HCT116 (cell line): Measurements from ENCODE around the gene GPR31. TPM values are rescaled to one million over a fixed set of nuclear protein-coding genes. Genes with fewer than 3 reads are reported as not detected.

Experiments used
- ATF3 ChIP-seq: IDR thresholded peaks from 2 replicates; pipeline ENCODE4 v1.6.1; 2012
- CBX3 ChIP-seq: IDR thresholded peaks from 2 replicates; pipeline ENCODE4 v1.6.1; 2012; ENCODE audit warnings: low read depth
- CEBPB ChIP-seq: IDR thresholded peaks from 2 replicates; pipeline ENCODE4 v1.6.1; 2012; ENCODE audit warnings: low read depth
- EGR1 ChIP-seq: IDR thresholded peaks from 2 replicates; pipeline ENCODE4 v1.6.1; 2012; ENCODE audit warnings: low read depth
- ELF1 ChIP-seq: IDR thresholded peaks from 2 replicates; pipeline ENCODE4 v1.6.1; 2012; ENCODE audit warnings: low read depth, borderline replicate concordance
- EZH2phosphoT487 ChIP-seq: fragments of 200-600 bp; IDR thresholded peaks from 2 replicates; pipeline ENCODE4 v1.6.1; 2018; ENCODE audit warnings: antibody characterized with exemption, borderline replicate concordance
- FOSL1 ChIP-seq: IDR thresholded peaks from 2 replicates; pipeline ENCODE4 v1.6.1; 2012; ENCODE audit warnings: low read depth
- JUND ChIP-seq: IDR thresholded peaks from 2 replicates; pipeline ENCODE4 v1.6.1; 2012
- RAD21 ChIP-seq: IDR thresholded peaks from 2 replicates; pipeline ENCODE4 v1.6.1; 2012; ENCODE audit warnings: low read depth, mild to moderate bottlenecking
- REST ChIP-seq: IDR thresholded peaks from 2 replicates; pipeline ENCODE4 v1.6.1; 2012; ENCODE audit warnings: low read depth
- SP1 ChIP-seq: IDR thresholded peaks from 2 replicates; pipeline ENCODE4 v1.6.1; 2012; ENCODE audit warnings: low read depth
- SRF ChIP-seq: IDR thresholded peaks from 2 replicates; pipeline ENCODE4 v1.6.1; 2012; ENCODE audit warnings: low read depth
- TCF7L2 ChIP-seq: IDR thresholded peaks from 2 replicates; pipeline ENCODE4 v1.7.0; 2011; ENCODE audit warnings: borderline replicate concordance, inconsistent platforms; ENCODE audit not compliant: insufficient read depth, insufficient read length; ENCODE audit errors: extremely low read depth
- ZFX ChIP-seq: fragments of 450-650 bp; IDR thresholded peaks from 2 replicates; pipeline ENCODE4 v1.6.1; 2017
- ZNF274 ChIP-seq: fragments of 200-500 bp; sonication (Bioruptor generic); IDR thresholded peaks from 2 replicates; pipeline ENCODE4 v1.6.1; 2014; ENCODE audit warnings: mild to moderate bottlenecking, low read depth, low read length, inconsistent platforms
- total RNA-seq: library from RNA; stranded (reverse); gene quantifications from one replicate; pipeline ENCODE4 v1.2.1, GENCODE V29; 2021; ENCODE audit not compliant: unreplicated experiment

The GPR31 gene
- total RNA-seq, 1 experiment from 2014 or later: not detected

GRCh38 chr6:167106406-167106805 lies 51.4 kb downstream of the GPR31 start (continued):
- TF ChIP-seq REST: no peak
- no peak for TF ChIP-seq ATF3
- TF ChIP-seq FOSL1: no peak
- no peak for TF ChIP-seq ELF1
- TF ChIP-seq ZFX: no peak
- TF ChIP-seq EZH2phosphoT487: no peak
- no peak for TF ChIP-seq SP1
- no peak for TF ChIP-seq EGR1
- TF ChIP-seq JUND: no peak
- no peak for TF ChIP-seq CBX3
- no peak for TF ChIP-seq SRF
- no peak for TF ChIP-seq RAD21
- no peak for TF ChIP-seq ZNF274
- no peak for TF ChIP-seq TCF7L2
- no peak for TF ChIP-seq CEBPB
- TF ChIP-seq, all 23 proteins: peak for 0

Other genes with a start within 250 kb of the GPR31 start
- 32.8 TPM for gene RNASET2, start 201.4 kb downstream of the GPR31 start, total RNA-seq
- gene CEP43, start 158.6 kb downstream of the GPR31 start, total RNA-seq: 15.8 TPM
- not detected for gene CCR6, start 34.9 kb downstream of the GPR31 start, total RNA-seq
- not detected for gene UNC93A, start 133.3 kb upstream of the GPR31 start, total RNA-seq
- not detected for gene TTLL2, start 167.1 kb upstream of the GPR31 start, total RNA-seq